ENCODE results near the gene DDAH1.

- TF ChIP-seq CTCF (conservative IDR thresholded peaks at IDR 0.05) (no peak), ZFX (IDR thresholded peaks at IDR 0.05) (no peak)
These were observed 57.1 kb downstream of the DDAH1 start for GRCh38 chr1:85407746-85408377.
